K562 (cell line): ENCODE results near the gene ME3. TPM values are rescaled to one million over a fixed set of nuclear protein-coding genes. Genes with fewer than 3 reads are reported as not detected.

Experiments
- ATAC-seq: fragments of 200-7000 bp; cut with Tn5 transposase; 3 replicates; pipeline ENCODE4 v1.9.1; 2020; ENCODE audit warnings: moderate library complexity
- BruUV-seq: library from RNA; stranded (reverse); fragments of 400-500 nt; replicated peaks from 2 replicates; lab custom pipeline; 2021; lab: Mats Ljungman, UMichigan
- CTCF ChIA-PET: fragments of 300-600 bp; formaldehyde crosslinking; extraction: SDS; loops from one replicate; lab custom pipeline; 2021; ENCODE audit warnings: low intra/inter-chr PET ratio; lab: Yijun Ruan, JAX
- POLR2A ChIA-PET: fragments of 300-600, 350-650 bp; sonication (Branson Sonifier 250); formaldehyde crosslinking; extraction: SDS; loops from one replicate; lab custom pipeline; 2021; ENCODE audit warnings: antibody characterized with exemption, inconsistent platforms; lab: Yijun Ruan, JAX
- DNase-seq, 4 experiments: peaks; one replicate each; pipeline versions ENCODE4 v3.0.0 to v3.0.0-alpha.2; 2011 to 2018; ENCODE audit warnings: low spot score in 3 of 4, mixed read lengths in 3 of 4; ENCODE audit errors: extremely low read depth in 1 of 4
- FAIRE-seq: peaks from 2 replicates; lab custom pipeline; 2011; peaks lifted over from hg19 to GRCh38; lab: Jason Lieb, UNC
- H2AFZ ChIP-seq: 2 replicates; pipeline ENCODE4 v1.6.0; 2011; ENCODE audit warnings: low read depth, low read length, control low read depth, inconsistent platforms
- H3K27ac ChIP-seq: fragments of 200-600 bp; 3 replicates; pipeline ENCODE4 v1.8.0; 2011; ENCODE audit warnings: low read depth, mild to moderate bottlenecking, control low read depth, inconsistent platforms, low read length, moderate library complexity, mixed read lengths; ENCODE audit errors: extremely low read depth
- H3K27me3 ChIP-seq, 2 experiments: fragments of 300-600 bp in 1 of 2; 2 replicates in 1 of 2; 3 replicates in 1 of 2; pipeline versions ENCODE4 v1.6.0 to v1.8.0; 2011; ENCODE audit warnings: inconsistent platforms in 2 of 2, low read length in 2 of 2, mild to moderate bottlenecking in 1 of 2, mixed read lengths in 1 of 2, moderate library complexity in 1 of 2; ENCODE audit not compliant: control insufficient read depth in 2 of 2, insufficient read depth in 2 of 2
- H3K36me3 ChIP-seq: fragments of 300-600 bp; 3 replicates; pipeline ENCODE4 v1.8.0; 2011; ENCODE audit warnings: mild to moderate bottlenecking, low read length, inconsistent platforms; ENCODE audit not compliant: control insufficient read depth, insufficient read depth
- H3K4me1 ChIP-seq, 2 experiments: fragments of 200-600 bp in 1 of 2; replicated peaks in 1 of 2; 2 replicates in 1 of 2; 3 replicates in 1 of 2; pipeline versions ENCODE4 v1.5.1 to v1.8.0; 2011; ENCODE audit warnings: inconsistent platforms in 2 of 2, low read length in 2 of 2, mild to moderate bottlenecking in 1 of 2, mixed read lengths in 1 of 2, moderate library complexity in 1 of 2; ENCODE audit not compliant: control insufficient read depth in 2 of 2, insufficient read depth in 2 of 2
- H3K4me2 ChIP-seq: 2 replicates; pipeline ENCODE4 v1.6.1; 2011; ENCODE audit warnings: low read length, control low read depth, inconsistent platforms, mixed read lengths; ENCODE audit not compliant: insufficient read depth
- H3K4me3 ChIP-seq: fragments of 200-600 bp; sonication (generic), shearing (Covaris generic); 2 replicates; pipeline ENCODE4 v1.5.1; 2016; ENCODE audit warnings: control low read depth, inconsistent platforms
- H3K79me2 ChIP-seq: fragments of 200-600 bp; 3 replicates; pipeline ENCODE4 v1.8.0; 2011; ENCODE audit warnings: low read length, inconsistent platforms; ENCODE audit not compliant: control insufficient read depth, insufficient read depth
- H3K9ac ChIP-seq, 2 experiments: 2 replicates each; pipeline versions ENCODE4 v1.6.0 to v1.6.1; 2011; ENCODE audit warnings: low read depth in 2 of 2, low read length in 2 of 2, control low read depth in 1 of 2, inconsistent platforms in 1 of 2, mild to moderate bottlenecking in 1 of 2, mixed read lengths in 1 of 2; ENCODE audit not compliant: insufficient read depth in 1 of 2
- H3K9me1 ChIP-seq: one replicate; pipeline ENCODE4 v1.6.0; 2011; ENCODE audit warnings: inconsistent platforms, mild to moderate bottlenecking, low read length, moderate library complexity; ENCODE audit not compliant: control insufficient read depth, insufficient read depth
- H3K9me3 ChIP-seq: replicated peaks from 2 replicates; pipeline ENCODE4 v1.5.1; 2011; ENCODE audit warnings: low read depth, low read length, inconsistent platforms; ENCODE audit not compliant: control insufficient read depth, insufficient read depth
- H4K20me1 ChIP-seq: replicated peaks from 2 replicates; pipeline ENCODE4 v1.6.1; 2011; ENCODE audit warnings: low read length, inconsistent platforms, mixed read lengths; ENCODE audit not compliant: control insufficient read depth, insufficient read depth
- ARNT ChIP-seq, 2 experiments: fragments of 450-650 bp; IDR thresholded peaks; 2 replicates each; pipeline ENCODE4 v1.6.1; 2016; ENCODE audit warnings: mild to moderate bottlenecking in 1 of 2
- EGR1 ChIP-seq: fragments of 450-650 bp; conservative IDR thresholded peaks from 2 replicates; pipeline ENCODE4 v1.6.1; 2017; ENCODE audit warnings: mild to moderate bottlenecking
- L3MBTL2 ChIP-seq: fragments of 450-650 bp; IDR thresholded peaks from 2 replicates; pipeline ENCODE4 v1.6.1; 2016; ENCODE audit warnings: mild to moderate bottlenecking, moderate library complexity
- MXD1 ChIP-seq: fragments of 250-450 bp; sonication (Bioruptor Pico); IDR thresholded peaks from 2 replicates; pipeline ENCODE4 v1.8.0; 2021; ENCODE audit warnings: borderline replicate concordance, mild to moderate bottlenecking, moderate library complexity; ENCODE audit not compliant: poor library complexity, severe bottlenecking
- PTBP1 ChIP-seq: fragments of 200-400 bp; formaldehyde crosslinking; IDR thresholded peaks from 2 replicates; pipeline ENCODE4 v1.6.1; 2017; ENCODE audit warnings: low read depth, low read length
- SIN3B ChIP-seq: fragments of 450-650 bp; IDR thresholded peaks from 2 replicates; pipeline ENCODE4 v1.6.1; 2017; ENCODE audit warnings: low read depth, mild to moderate bottlenecking, moderate library complexity
- ZNF592 ChIP-seq: fragments of 450-650 bp; IDR thresholded peaks from 2 replicates; pipeline ENCODE4 v1.6.1; 2017; ENCODE audit warnings: antibody characterized with exemption, mild to moderate bottlenecking
- ZZZ3 ChIP-seq: fragments of 450-650 bp; IDR thresholded peaks from 2 replicates; pipeline ENCODE4 v1.6.1; 2016; ENCODE audit warnings: antibody characterized with exemption, mild to moderate bottlenecking, moderate library complexity
- in situ Hi-C: fragments of 300-500 bp; cut with MboI; formaldehyde crosslinking; loops from 4 replicates; pipeline ENCODE4 v1.15.0; 2018; ENCODE audit warnings: inconsistent platforms, mixed read lengths
- intact Hi-C: fragments of 100-400 bp; cut with micrococcal nuclease; formaldehyde crosslinking; loops from 2 replicates; pipeline ENCODE4 v1.14.2; 2022
- polyA plus RNA-seq, 8 experiments: library from polyadenylated mRNA; depleted of rRNA in 4 of 8; stranded (reverse) in 5 of 8; unstranded in 3 of 8; fragments of >200 nt; fragmentation: Nextera tagmentation in 2 of 8; fragmentation: Illumina TruSeq in 1 of 8; extraction: Ambion mirVana in 2 of 8; extraction: Trizol in 1 of 8; gene quantifications; 2 replicates each; pipeline versions ENCODE4 v1.2.1 to v1.2.3, GENCODE V29; 2011 to 2014; ENCODE audit warnings: inconsistent platforms in 1 of 8, missing spikeins in 1 of 8
- total RNA-seq, 7 experiments: library from RNA; depleted of rRNA in 6 of 7; stranded (reverse); fragments of >200 nt in 6 of 7; fragmentation: Illumina TruSeq in 2 of 7; extraction: Trizol in 2 of 7; gene quantifications; 2 replicates each; pipeline versions ENCODE4 v1.2.1 to v1.2.3, GENCODE V29; 2011 to 2021; ENCODE audit warnings: low replicate concordance in 1 of 7

The ME3 gene
- total and polyA plus RNA-seq, 9 of the 15 experiments (the other 6 are each of a cell fraction or from before 2014, with no cell fraction given): not detected

GRCh38 chr11:86710936-86711335 lies 38.5 kb upstream of the ME3 start:
- no peaks in the 10 kb centered on the region for H3K27me3 ChIP-seq
- no peak overlapping the region for H3K4me3 ChIP-seq
- H3K79me2 ChIP-seq: no peaks in the 10 kb centered on the region
- H3K9me1 ChIP-seq: no peaks in the 10 kb centered on the region
- TF ChIP-seq L3MBTL2: no peak
- TF ChIP-seq EGR1: no peak
- TF ChIP-seq PTBP1: no peak
- no peak for TF ChIP-seq SIN3B
- TF ChIP-seq ZNF592: no peak
- no peak for TF ChIP-seq MXD1 (CRISPR knock-in tag)
- TF ChIP-seq ARNT (IDR thresholded peaks at IDR 0.05): no peak
- TF ChIP-seq ZZZ3: no peak
- TF ChIP-seq, all 486 proteins: peak for 0
- no peaks in the 10 kb centered on the region for H4K20me1 ChIP-seq
- H3K36me3 ChIP-seq: no peaks in the 10 kb centered on the region
- no TSS peak for BruUV-seq
- ATAC-seq (no peak), DNase-seq (no peak), FAIRE-seq (no peak)
- POLR2A ChIA-PET: interaction anchor here (0.6 kb wide), 1 partner anchor 39 kb away, joined by 4 read pairs; no protein-coding TSS in a partner anchor
- H3K27ac ChIP-seq: no peak overlapping the region
- in situ Hi-C loops (no loop called here), intact Hi-C loops (no loop called here)
- H3K9me3 ChIP-seq: no peaks in the 10 kb centered on the region
- no peak overlapping the region for H3K4me2 ChIP-seq
- H2AFZ ChIP-seq: no peak overlapping the region
- CTCF ChIA-PET: no interaction called here
- H3K9ac ChIP-seq: no peak overlapping the region
- H3K4me1 ChIP-seq: peaks cover 0 to 6% of the 10 kb centered on the region in 2 experiments; a peak in 2 of 5 replicates
